ENCODE results near the gene KBTBD4.
A peak's percentile ranks its signal among the peaks of the same experiment; 100 is the strongest.

Gene KBTBD4

DNA sequence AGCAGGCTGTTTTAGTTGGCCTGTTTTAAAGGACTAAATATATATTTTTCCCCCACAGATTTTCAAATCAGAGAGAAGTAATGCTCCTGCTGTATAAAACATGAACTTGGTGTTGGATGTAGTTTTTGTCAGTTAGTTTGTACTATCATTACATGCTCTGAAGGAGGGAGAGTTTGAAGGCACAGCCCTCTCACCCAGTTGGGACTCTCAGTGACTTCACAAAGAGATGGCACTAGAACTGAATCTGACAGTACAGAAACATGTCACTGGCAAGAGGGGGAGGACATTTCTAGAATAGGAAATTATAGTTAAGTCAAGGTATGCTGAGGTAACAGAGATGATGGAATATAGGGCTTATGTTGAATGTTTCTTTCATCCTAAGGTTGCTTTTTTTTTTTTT, 36.5 kb upstream of the KBTBD4 start:
- H3K4me3 ChIP-seq (replicated peaks; ENCODE audit: low read depth, low read length): no peak overlapping the region
- DNase-seq (ENCODE audit: low read depth): no peak
- TF ChIP-seq, protein P1, sequence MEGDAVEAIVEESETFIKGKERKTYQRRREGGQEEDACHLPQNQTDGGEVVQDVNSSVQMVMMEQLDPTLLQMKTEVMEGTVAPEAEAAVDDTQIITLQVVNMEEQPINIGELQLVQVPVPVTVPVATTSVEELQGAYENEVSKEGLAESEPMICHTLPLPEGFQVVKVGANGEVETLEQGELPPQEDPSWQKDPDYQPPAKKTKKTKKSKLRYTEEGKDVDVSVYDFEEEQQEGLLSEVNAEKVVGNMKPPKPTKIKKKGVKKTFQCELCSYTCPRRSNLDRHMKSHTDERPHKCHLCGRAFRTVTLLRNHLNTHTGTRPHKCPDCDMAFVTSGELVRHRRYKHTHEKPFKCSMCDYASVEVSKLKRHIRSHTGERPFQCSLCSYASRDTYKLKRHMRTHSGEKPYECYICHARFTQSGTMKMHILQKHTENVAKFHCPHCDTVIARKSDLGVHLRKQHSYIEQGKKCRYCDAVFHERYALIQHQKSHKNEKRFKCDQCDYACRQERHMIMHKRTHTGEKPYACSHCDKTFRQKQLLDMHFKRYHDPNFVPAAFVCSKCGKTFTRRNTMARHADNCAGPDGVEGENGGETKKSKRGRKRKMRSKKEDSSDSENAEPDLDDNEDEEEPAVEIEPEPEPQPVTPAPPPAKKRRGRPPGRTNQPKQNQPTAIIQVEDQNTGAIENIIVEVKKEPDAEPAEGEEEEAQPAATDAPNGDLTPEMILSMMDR (IDR thresholded peaks at IDR 0.05; ENCODE audit: low read length, missing control alignments): no peak

DNA sequence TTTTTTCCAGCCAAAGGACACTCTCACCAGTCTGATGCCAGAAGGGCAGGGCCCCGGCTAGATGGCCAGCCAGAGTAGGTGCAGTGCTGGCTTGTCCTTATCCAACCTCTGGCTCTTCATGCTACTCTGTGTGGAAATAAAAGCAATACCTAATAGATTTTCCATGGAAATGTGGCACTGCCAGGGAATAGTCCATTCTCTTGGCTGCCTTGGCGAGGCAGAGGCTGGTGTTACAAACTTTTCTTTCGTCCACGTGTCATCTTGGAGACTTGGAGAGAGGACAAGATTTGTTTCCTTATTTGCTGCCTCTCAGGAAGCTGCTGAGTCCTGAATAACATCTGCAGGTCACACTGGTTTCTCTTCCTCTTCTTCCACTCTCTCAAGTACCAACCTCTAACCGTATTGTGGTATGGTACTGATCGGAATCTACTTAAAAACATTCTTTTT, 32.6 kb upstream of the KBTBD4 start:
- DNase-seq (ENCODE audit: low read depth): no peak
- no peak overlapping the region for H3K4me3 ChIP-seq (replicated peaks; ENCODE audit: low read depth, low read length)
- TF ChIP-seq, protein P1 (IDR thresholded peaks at IDR 0.05; ENCODE audit: low read length, missing control alignments): no peak

DNA sequence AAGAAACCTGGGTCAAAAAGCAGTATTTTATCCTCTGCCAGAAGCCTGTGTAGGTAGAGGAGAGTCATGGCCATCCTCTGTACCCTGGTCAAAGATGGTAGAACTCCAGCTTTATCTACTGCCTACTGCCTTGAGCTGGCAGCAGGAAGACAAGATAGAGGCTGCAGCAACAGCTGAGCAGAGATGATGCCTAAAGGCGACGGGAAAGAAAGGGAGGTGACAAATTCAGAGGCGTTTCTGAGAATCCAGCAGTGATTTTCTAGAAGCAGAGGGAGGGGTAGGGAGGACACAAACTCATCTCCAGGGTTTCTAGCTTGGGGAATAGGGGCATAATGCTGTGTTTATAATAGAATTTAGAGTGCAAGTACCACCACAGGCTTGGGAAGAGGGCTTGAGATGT, 30.9 kb upstream of the KBTBD4 start:
- no peak for DNase-seq (ENCODE audit: low read depth)
- TF ChIP-seq, protein P1 (IDR thresholded peaks at IDR 0.05; ENCODE audit: low read length, missing control alignments): no peak
- no peak overlapping the region for H3K4me3 ChIP-seq (replicated peaks; ENCODE audit: low read depth, low read length)

DNA sequence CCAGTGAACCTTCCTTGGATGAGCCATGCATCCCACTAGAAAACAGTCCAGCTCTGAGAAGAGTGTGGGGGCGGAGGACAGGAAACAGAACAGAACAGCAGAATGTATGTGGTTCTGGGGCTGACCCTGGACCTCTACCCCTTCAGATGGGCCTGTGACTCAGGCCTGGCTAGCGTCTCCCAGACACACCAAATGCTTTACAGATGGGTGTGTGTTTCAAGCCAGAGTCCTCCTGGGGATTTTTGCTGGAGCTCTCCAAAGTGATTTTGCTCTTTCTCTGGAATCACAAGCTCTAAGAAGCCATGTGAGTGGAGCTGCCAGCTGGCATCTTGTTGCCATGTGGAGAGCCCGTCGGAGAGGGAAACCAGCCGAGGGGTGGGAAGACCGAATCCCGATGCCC, 28.6 kb upstream of the KBTBD4 start:
- DNase-seq (ENCODE audit: low read depth): peak; percentile 89
- no peak overlapping the region for H3K4me3 ChIP-seq (replicated peaks; ENCODE audit: low read depth, low read length)
- TF ChIP-seq, protein P1 (IDR thresholded peaks at IDR 0.05; ENCODE audit: low read length, missing control alignments): no peak

DNA sequence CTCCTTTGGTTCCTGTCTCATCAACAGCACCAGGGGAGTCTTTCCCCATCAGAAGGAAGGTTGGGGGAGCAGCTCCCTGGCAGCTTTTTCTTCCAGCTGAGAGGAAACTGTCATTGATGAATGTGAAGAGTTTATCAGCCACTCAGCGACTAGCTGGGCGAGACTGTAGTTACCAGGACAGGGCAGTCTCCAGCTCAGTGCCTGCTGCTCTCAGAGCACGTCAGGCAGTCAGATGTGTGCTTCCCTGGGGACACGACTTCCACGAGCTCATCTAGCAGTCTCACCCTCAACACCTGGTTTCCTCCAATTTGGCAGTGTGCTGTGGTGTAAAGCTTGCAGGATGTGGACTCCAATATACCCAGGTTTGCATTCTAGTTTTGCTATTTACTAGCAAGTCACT, 28.0 kb upstream of the KBTBD4 start:
- TF ChIP-seq, protein P1 (IDR thresholded peaks at IDR 0.05; ENCODE audit: low read length, missing control alignments): no peak
- DNase-seq (ENCODE audit: low read depth): peak; percentile 40
- H3K4me3 ChIP-seq (replicated peaks; ENCODE audit: low read depth, low read length): no peak overlapping the region

DNA sequence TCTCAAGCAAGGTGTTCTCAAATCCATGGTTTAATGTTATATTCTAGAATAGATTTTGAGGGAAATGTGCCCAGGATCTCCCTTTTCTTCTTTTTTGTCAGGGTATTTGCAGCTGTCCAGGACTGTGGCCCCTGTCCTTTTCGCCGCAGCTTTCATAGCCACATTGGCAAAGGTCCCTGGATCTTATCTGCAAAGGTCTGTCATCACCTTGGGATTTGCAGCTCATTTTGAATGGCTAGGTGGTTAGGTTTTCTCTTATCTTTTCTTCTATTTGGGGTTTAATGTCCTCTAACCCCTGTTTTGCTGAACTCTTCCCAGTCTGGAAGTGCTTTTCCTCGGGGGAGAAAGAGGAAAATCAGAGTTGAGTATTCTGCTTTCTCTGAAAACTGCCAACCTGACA, 27.2 kb upstream of the KBTBD4 start:
- TF ChIP-seq, protein P1 (IDR thresholded peaks at IDR 0.05; ENCODE audit: low read length, missing control alignments): no peak
- DNase-seq (ENCODE audit: low read depth): no peak
- no peak overlapping the region for H3K4me3 ChIP-seq (replicated peaks; ENCODE audit: low read depth, low read length)

DNA sequence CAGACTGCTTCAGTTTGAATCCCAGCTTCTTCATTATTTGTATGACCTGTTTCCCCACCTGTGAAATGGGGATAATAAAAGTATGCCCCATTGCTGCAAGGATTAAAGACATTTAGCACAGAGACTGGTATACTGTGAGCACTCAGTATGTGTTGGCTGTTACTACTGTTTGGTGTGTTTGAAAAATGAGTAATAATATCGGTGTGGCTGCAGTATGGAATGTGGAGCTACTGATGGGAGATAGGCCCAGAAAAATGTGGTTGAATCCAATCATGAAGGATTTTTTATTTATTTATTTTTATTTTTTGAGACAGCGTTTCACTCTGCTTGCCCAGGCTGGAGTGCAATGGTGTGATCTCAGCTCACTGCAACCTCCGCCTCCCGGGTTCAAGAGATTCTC, 24.5 kb upstream of the KBTBD4 start:
- DNase-seq (ENCODE audit: low read depth): no peak
- TF ChIP-seq, protein P1 (IDR thresholded peaks at IDR 0.05; ENCODE audit: low read length, missing control alignments): no peak
- H3K4me3 ChIP-seq (replicated peaks; ENCODE audit: low read depth, low read length): no peak overlapping the region

All from fibroblast of pulmonary artery (primary cell).